ENCODE data around the gene IFRD1.

Gene IFRD1

GRCh38 chr7:112485766-112486165 is 35.5 kb downstream of the IFRD1 start:
- no peak for DNase-seq

DNA sequence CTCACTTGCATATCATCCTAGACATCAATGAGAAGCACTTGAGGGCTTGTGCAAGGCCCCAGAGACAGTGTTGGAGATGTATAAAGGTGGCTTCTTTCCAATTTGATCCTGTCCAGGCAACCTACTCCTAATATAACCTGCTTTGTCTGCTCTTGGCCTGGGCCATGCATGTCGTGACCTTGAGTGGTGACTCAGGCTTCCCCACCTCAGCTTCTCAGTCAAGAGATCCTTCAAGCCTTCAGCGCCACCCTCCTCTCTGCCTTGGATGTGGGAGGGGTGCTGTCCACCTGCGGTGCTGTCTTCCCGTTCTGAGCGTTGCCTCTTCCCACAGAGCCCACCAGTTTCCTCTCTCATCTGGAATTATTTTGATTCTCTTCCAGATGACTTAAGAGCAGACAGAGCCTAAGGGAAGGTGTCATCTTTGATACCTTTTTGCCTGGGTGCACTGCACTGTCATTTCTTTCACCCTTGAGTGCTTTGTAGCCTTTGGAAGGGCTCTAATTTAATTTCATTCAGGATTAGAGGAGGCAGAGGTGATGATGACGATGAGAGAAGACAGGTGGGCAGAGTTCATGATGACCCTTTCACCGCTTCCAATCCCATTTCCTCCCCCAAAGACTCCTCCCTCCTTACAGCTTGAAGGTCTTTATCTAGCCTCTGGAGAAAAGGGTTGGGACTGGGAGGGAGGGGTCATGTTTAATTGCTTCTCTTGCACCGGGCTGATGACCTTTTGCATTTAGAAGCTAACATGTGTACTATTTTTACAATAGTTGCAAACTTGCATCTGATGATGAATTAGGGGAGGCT is 37.4 kb downstream of the IFRD1 start:
- no peak for DNase-seq

DNA sequence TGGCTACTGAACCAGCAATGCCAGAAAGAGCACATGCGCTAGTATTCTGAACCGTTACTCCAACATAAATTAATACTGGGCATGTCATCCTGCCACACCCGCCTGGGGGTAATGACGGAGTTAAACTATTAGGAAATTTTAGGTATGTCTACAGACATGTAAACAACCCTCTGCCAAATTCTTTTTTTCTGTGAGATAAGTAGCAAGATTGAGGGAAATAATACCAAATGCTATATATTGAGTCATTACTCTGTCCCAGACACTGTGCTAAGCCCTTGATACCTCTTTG is 37.9 kb downstream of the IFRD1 start:
- no peak for DNase-seq

DNA sequence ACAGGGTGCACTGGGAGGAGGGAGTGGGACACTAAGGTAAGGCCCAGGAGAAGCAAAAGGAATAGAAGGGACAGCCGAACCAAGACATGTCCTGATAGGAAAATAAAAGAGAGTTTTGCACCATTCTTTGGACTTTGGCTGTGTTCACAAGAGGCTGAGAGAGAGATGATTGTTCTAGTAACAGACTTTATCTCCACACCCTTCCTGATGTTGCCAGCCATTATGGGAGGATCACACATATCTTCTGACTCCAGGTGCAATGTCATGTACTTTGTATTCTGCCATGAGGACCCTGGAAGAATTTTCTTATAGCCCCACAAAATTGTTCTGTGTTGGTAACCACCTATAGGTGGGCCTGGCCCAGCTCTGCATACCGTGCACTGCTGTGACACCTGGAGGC is 41.9 kb downstream of the IFRD1 start:
- no peak for DNase-seq

DNA sequence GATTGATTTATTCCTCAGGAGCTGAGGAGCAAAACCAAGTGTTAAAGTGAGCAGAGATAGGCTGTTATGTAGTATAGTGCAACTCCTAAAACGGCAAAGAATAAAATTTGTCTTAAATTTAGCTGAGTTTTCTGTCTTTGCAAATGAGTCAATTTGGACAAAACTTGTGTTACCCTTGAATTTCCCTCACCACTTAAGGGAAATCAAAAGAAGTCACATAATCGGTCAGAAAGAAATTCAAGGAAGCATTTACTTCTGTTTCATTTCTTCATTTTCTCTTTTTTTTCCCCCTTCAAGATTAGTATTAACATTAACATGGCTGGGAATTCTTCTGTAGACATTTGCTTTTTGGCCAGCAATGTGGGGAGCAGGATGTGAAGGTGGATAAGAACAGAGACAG is 44.4 kb downstream of the IFRD1 start:
- DNase-seq = no peak

DNA sequence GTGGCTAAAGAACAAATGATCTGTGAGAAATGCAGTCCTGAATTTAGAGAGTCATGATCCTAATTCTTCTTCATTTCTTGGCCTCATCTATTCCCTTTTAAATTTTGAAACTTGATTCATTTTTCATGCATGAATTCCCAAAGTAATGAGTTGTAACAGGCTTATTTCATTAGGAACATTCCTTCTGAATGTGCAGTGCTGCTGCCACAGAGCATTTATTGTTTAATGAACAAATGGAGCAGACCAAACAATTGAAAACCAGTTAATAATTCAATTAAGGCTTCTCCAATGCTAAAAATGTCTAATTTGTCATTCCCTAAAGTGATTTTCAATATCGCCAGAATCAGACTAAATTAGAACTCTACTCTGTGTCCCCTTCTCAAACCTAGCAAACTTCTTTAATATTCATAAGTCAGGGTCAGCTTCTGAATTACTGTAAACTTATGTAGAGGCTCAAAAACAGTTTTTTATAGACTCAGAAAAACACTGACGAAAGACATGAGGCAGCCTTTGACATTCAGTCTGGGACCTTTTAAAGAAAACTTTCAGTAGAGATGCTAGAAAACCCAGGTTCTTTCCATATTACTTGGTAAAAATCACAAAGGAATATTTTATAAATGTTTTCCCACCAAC is 45.0 kb downstream of the IFRD1 start:
- no peak for DNase-seq

- DNase-seq = peak in 27 of 58 donors; percentile 7 to 66 (median 31)
These were observed 45.7 kb downstream of the IFRD1 start for GRCh38 chr7:112495810-112496462.

DNA sequence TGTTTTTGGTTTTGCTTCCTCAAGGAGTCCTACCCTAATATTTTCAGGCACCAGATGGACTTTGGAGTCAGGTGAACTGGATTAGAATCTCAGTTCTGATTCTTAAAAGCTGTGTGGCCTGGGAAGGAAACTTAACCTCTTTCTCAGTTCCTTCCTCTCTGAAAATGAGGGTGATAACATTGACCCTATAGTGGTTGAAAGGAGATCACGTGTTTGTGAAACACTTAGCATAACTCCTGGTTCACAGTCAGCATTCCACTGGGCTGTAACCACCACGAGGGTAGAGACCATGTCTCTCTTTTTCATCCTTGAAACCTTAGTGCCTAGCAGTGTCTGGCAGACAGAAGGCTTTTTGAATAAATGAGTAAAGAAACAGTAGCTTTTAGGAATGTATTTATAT is 47.2 kb downstream of the IFRD1 start:
- no peak for DNase-seq

DNA sequence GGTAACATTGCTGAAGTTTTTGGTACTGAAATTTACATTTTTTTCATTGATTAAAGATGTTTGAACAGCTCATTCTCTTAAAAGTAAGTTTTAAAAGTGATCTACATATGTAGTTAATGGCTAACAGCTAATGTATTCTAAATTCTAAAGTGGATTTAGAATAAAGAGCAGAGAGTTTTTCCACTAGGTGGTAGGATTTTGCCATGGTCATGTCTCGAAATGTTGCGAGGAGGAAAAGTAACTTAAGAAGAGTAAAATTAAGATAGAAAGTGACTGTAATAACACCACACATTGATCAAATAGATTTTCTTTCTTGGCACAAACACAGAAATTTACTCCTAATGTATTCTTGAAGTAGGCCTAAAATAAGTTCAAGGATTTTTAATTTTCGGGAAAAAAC is 50.4 kb downstream of the IFRD1 start:
- no peak for DNase-seq

- no peak for DNase-seq
These were observed 51.7 kb downstream of the IFRD1 start for GRCh38 chr7:112501801-112502503.

DNA sequence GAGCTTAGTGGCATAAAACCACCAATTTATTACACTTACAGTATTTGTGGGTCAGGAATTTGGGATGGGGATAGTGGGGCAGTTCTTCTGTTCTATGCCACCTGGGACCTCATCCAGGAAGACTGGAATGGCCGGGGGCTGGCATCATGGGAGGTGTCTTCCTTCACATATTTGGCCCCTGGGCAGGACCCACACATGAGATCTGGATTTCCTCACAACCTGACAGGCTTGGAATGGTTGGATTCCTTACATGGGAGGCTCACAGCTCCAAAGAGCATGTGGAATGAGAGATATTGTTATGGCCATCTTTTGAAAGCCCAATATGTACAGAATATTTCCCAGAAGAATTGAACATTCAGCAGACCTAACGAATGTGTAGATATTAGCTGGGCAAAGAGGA is 52.4 kb downstream of the IFRD1 start:
- DNase-seq = no peak

GRCh38 chr7:112503361-112503972 is 53.2 kb downstream of the IFRD1 start:
- no peak for DNase-seq

DNA sequence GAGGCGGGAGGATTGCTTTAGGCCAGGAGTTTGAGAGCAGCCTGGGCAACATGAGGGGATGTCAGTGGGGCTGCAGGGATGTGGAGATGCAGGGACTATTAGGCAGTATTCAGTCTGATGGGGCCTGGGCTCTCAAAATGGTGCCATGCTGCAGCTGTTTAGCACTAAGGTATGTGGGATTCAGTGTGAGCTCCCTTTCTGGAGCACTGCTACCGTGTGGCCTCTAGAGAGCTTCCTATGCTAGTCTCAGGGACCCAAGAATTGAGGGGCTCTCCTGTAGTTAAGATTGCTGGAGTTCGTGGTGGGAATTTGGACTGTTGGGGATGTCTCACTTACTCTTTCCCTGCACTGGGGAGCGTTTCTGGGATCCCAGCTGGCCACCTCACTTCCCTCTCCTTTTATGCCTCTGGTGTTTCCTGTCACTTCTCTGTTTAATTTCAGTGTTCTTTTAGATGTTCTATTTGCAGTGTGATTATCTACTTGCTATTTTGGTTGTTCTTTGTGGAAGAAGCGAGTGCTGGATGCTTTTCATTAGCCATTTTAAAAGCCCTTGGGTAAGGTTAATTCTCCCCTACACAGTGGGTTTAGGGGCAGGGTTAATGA is 53.9 kb downstream of the IFRD1 start:
- DNase-seq = no peak

DNA sequence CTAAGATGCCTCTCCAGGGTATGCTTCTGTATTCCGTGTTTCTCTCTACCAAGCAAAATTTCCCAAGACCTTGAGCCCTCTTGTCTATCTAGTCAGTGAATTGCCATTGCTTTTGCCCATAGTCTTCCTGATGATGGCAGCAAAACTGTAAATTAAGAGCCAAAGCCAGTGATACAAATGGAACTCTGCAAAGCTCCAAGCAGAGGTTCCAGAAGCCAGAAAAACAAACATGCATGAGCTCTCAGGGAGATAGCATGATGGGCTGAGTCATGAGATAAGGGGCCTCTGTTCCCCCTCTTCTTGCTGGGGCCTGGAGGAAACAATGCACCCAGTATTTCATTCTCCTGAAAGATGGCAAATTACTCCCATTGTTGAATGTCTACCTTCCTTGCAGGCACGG is 55.2 kb downstream of the IFRD1 start:
- no peak for DNase-seq

DNA sequence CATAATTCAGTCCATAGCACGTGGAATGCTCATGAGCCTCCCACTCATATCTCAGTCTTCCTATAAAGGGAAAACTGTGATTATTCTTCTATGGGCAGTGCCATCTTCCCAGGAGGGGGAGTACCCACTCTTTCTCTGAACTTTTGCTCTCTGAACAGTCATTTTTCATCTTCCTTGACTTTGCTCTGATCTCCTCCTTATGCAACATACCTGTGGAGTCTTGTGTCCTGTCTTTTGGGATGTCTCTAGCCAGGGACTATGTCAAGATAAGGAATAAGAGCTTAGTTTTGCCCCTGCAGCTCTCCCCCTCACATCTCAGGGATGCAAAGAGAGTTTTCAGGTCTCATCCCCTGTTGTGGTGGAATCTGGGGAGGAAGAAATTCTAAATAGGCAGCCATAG is 58.1 kb downstream of the IFRD1 start:
- no peak for DNase-seq

GRCh38 chr7:112509402-112509801 is 59.1 kb downstream of the IFRD1 start:
- no peak for DNase-seq

GRCh38 chr7:112510001-112510742 is 59.9 kb downstream of the IFRD1 start:
- peak in 5 of 58 donors; percentile 12 to 60 (median 32) for DNase-seq

DNA sequence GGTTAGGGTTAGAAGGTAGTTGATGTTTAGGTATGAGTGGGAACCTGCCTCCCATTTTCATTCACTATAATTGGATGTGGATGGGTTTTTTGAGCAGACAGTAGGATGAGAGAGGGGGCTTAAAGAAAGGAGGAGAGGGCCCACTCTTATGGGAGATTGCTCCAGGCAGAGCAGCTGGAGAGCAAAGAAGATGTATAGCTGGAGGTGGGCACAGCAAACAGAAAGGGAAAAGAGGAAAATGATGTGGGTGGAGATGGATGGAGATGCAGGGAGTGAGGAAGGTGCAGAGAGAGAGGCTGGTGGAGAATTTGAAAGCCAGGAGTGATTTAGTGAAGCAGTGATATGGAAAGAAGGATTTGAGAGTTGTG is 60.5 kb downstream of the IFRD1 start:
- DNase-seq = no peak

DNA sequence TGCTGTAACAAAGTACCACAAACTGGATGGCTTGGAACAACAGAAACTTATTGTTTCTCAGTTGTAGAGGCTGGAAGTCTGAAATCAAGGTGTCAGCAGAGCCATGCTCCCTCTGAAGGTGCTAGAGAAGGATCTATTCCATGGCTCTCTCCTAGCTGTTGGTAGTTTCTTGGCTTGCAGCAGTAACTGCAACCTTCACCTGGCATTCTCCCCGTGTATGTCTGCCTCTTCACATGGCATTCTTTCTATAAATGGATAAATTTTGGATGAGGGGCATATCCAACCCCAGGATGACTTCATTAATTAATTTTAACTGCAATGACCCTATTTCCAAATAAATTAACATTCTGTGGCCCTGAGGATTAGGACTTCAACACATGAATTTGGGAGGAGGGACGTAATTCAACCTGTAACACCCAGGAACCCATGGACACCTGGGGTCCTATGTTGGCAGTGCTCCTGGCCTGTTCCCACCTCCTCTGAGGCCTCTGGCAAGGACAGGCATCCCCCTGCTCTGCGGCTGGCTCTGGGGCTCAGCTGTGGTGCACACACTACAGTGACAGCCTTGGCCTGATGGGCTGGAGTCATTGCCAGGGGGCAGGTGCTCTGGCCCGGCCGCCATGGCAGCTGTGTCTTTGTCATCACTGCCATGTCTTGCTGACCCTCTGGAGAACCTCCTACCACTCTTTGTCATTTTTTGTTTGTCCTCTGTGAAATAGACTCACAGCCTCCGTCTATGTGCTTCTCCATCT is 61.4 kb downstream of the IFRD1 start:
- DNase-seq = no peak
